GM23338 (cell line): ENCODE measurements around the gene NHS. TPM values are rescaled to one million over a fixed set of nuclear protein-coding genes. Genes with fewer than 3 reads are reported as not detected.

Experiments
- ATAC-seq: fragments of 200-7000 bp; cut with Tn5 transposase; 3 replicates; pipeline ENCODE4 v1.9.1; 2020
- DNase-seq: peaks from one replicate; pipeline ENCODE4 v3.0.0-alpha.2; 2015; ENCODE audit warnings: low spot score
- H2AFZ ChIP-seq: fragments of 200-600 bp; sonication (generic); 2 replicates; pipeline ENCODE4 v1.8.0; 2016; ENCODE audit warnings: antibody characterized with exemption, mild to moderate bottlenecking, moderate library complexity
- H3F3A ChIP-seq: fragments of 200-600 bp; sonication (generic); replicated peaks from 2 replicates; pipeline ENCODE4 v1.8.0; 2017; ENCODE audit warnings: antibody characterized with exemption, mixed run types, low read depth
- H3K27ac ChIP-seq: fragments of 200-600 bp; sonication (generic); 2 replicates; pipeline ENCODE4 v1.6.1; 2016; ENCODE audit warnings: low read depth
- H3K27me3 ChIP-seq: fragments of 200-600 bp; sonication (generic); 2 replicates; pipeline ENCODE4 v1.8.0; 2016; ENCODE audit warnings: mild to moderate bottlenecking, mixed run types, moderate library complexity; ENCODE audit not compliant: insufficient read depth
- H3K36me3 ChIP-seq: fragments of 200-600 bp; sonication (generic); 2 replicates; pipeline ENCODE4 v1.8.0; 2016; ENCODE audit warnings: mild to moderate bottlenecking; ENCODE audit not compliant: insufficient read depth
- H3K4me1 ChIP-seq: fragments of 200-600 bp; sonication (generic); 2 replicates; pipeline ENCODE4 v1.8.0; 2016; ENCODE audit warnings: mild to moderate bottlenecking, moderate library complexity; ENCODE audit not compliant: insufficient read depth
- H3K4me2 ChIP-seq: fragments of 200-600 bp; sonication (generic); 2 replicates; pipeline ENCODE4 v1.7.1; 2017; ENCODE audit warnings: mixed run types
- H3K4me3 ChIP-seq: fragments of 200-600 bp; sonication (generic); 2 replicates; pipeline ENCODE4 v1.6.1; 2016; ENCODE audit warnings: mixed run types
- H3K79me2 ChIP-seq: fragments of 200-600 bp; sonication (generic); replicated peaks from 2 replicates; pipeline ENCODE4 v1.8.0; 2017; ENCODE audit warnings: mild to moderate bottlenecking; ENCODE audit not compliant: insufficient read depth
- H3K9me2 ChIP-seq: fragments of 200-600 bp; sonication (generic); 2 replicates; pipeline ENCODE4 v1.8.0; 2017; ENCODE audit not compliant: insufficient read depth
- H4K20me1 ChIP-seq: fragments of 200-600 bp; sonication (generic); replicated peaks from 2 replicates; pipeline ENCODE4 v1.8.0; 2017; ENCODE audit warnings: mild to moderate bottlenecking; ENCODE audit not compliant: insufficient read depth
- H3K27ac Mint-ChIP-seq: 2 replicates; pipeline ENCODE4 v1.8.0; 2020; ENCODE audit warnings: inconsistent platforms, mild to moderate bottlenecking, moderate library complexity, mixed read lengths
- H3K27me3 Mint-ChIP-seq: 3 replicates; pipeline ENCODE4 v1.8.0; 2022; ENCODE audit warnings: low read depth, mild to moderate bottlenecking, moderate library complexity, mixed read lengths, inconsistent platforms; ENCODE audit not compliant: insufficient read depth, poor library complexity
- H3K36me3 Mint-ChIP-seq: 3 replicates; pipeline ENCODE4 v1.8.0; 2021; ENCODE audit warnings: low read depth, mild to moderate bottlenecking, inconsistent platforms, moderate library complexity, mixed read lengths
- H3K4me1 Mint-ChIP-seq: 3 replicates; pipeline ENCODE4 v1.8.0; 2020; ENCODE audit warnings: mild to moderate bottlenecking, inconsistent platforms, mixed read lengths
- H3K4me3 Mint-ChIP-seq: 3 replicates; pipeline ENCODE4 v1.8.0; 2021; ENCODE audit warnings: moderate library complexity, mild to moderate bottlenecking, inconsistent platforms, mixed read lengths
- H3K9me3 Mint-ChIP-seq: 3 replicates; pipeline ENCODE4 v1.8.0; 2020; ENCODE audit warnings: moderate library complexity, mild to moderate bottlenecking, inconsistent platforms, mixed read lengths
- CREB1 ChIP-seq: fragments of 250-450 bp; sonication (Bioruptor Pico); IDR thresholded peaks from 2 replicates; pipeline ENCODE4 v1.5.0; 2020; ENCODE audit warnings: low read depth, mild to moderate bottlenecking, moderate library complexity
- EZH2 ChIP-seq: fragments of 200-600 bp; sonication (generic); IDR thresholded peaks from one replicate; pipeline ENCODE4 v1.8.0; 2017; ENCODE audit warnings: antibody characterized with exemption, mild to moderate bottlenecking, low read depth; ENCODE audit not compliant: unreplicated experiment
- EZH2phosphoT487 ChIP-seq: fragments of 200-600 bp; sonication (generic); IDR thresholded peaks from one replicate; pipeline ENCODE4 v1.8.1; 2018; ENCODE audit warnings: antibody characterized with exemption; ENCODE audit not compliant: unreplicated experiment
- JUNB ChIP-seq: IDR thresholded peaks from one replicate; pipeline ENCODE4 v1.6.1; 2016; ENCODE audit warnings: antibody characterized with exemption; ENCODE audit not compliant: unreplicated experiment
- POLR2AphosphoS5 ChIP-seq: IDR thresholded peaks from 2 replicates; pipeline ENCODE4 v1.6.1; 2016; ENCODE audit warnings: antibody characterized with exemption, low read depth
- STAT1 ChIP-seq: IDR thresholded peaks from one replicate; pipeline ENCODE4 v1.6.1; 2016; ENCODE audit warnings: antibody characterized with exemption; ENCODE audit not compliant: unreplicated experiment
- ZNF114 ChIP-seq: fragments of 250-450 bp; sonication (Bioruptor Pico); IDR thresholded peaks from 2 replicates; pipeline ENCODE4 v1.5.0; 2020; ENCODE audit warnings: mild to moderate bottlenecking, moderate library complexity
- ZNF331 ChIP-seq: fragments of 250-450 bp; sonication (Bioruptor Pico); IDR thresholded peaks from 2 replicates; pipeline ENCODE4 v1.5.0; 2020; ENCODE audit warnings: low read depth, mild to moderate bottlenecking, moderate library complexity
- polyA plus RNA-seq: library from polyadenylated mRNA; unstranded; fragments of >200 nt; fragmentation: Nextera tagmentation; extraction: Ambion mirVana; gene quantifications from 2 replicates; pipeline ENCODE4 v1.2.1, GENCODE V29; 2016
- total RNA-seq: library from RNA; depleted of rRNA; stranded (reverse); fragments of >200 nt; shearing (Covaris generic); gene quantifications from 2 replicates; pipeline ENCODE4 v1.2.3, GENCODE V29; 2014
- TF ChIP-seq, protein P1 (sequence below): fragments of 250-450 bp; sonication (Bioruptor Pico); IDR thresholded peaks from 2 replicates; pipeline ENCODE4 v1.5.0; 2020; ENCODE audit warnings: mild to moderate bottlenecking, moderate library complexity

The NHS gene
- total and polyA plus RNA-seq, 2 experiments from 2014 or later = 1.8 to 8.2 TPM

DNA sequence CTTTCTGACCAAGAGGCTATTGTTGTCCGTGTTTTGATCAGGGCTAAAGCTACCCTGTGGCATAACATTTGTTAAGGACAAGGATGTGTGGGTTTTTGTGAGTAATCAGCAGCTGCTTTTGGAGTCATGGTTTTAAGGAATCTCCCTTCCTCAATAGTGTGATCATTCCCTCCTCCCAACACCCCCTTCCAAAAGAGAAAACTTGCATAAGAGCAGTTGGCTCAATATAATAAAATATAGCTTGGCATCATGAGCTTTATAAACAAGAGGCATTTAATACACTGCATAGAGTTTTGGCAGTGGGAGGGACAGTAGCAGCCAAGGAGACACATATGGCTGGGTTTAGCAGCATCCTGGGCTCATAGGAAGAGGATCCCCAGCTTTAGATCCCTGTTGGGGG is 84.7 kb downstream of the NHS start:
- Histone ChIP-seq H4K20me1 (no peaks in the 10 kb centered on the region), H3F3A (no peaks in the 10 kb centered on the region), H3K4me2 (no peak overlapping the region), H3K27me3 (no peaks in the 10 kb centered on the region), H3K4me1 (no peaks in the 10 kb centered on the region; the same call in 1 of the 2 replicates), H2AFZ (no peak overlapping the region), H3K9me2 (no peaks in the 10 kb centered on the region), H3K36me3 (no peaks in the 10 kb centered on the region), H3K27ac (no peak overlapping the region), H3K79me2 (no peaks in the 10 kb centered on the region), H3K4me3 (no peak overlapping the region)
- Mint-ChIP-seq H3K4me3 (no peak overlapping the region), H3K4me1 (peaks cover 41% of the 10 kb centered on the region), H3K27ac (no peak overlapping the region), H3K36me3 (no peaks in the 10 kb centered on the region), H3K9me3 (no peaks in the 10 kb centered on the region), H3K27me3 (peaks cover 2% of the 10 kb centered on the region)
- DNase-seq = no peak
- no peak for ATAC-seq
- TF ChIP-seq, protein P1, sequence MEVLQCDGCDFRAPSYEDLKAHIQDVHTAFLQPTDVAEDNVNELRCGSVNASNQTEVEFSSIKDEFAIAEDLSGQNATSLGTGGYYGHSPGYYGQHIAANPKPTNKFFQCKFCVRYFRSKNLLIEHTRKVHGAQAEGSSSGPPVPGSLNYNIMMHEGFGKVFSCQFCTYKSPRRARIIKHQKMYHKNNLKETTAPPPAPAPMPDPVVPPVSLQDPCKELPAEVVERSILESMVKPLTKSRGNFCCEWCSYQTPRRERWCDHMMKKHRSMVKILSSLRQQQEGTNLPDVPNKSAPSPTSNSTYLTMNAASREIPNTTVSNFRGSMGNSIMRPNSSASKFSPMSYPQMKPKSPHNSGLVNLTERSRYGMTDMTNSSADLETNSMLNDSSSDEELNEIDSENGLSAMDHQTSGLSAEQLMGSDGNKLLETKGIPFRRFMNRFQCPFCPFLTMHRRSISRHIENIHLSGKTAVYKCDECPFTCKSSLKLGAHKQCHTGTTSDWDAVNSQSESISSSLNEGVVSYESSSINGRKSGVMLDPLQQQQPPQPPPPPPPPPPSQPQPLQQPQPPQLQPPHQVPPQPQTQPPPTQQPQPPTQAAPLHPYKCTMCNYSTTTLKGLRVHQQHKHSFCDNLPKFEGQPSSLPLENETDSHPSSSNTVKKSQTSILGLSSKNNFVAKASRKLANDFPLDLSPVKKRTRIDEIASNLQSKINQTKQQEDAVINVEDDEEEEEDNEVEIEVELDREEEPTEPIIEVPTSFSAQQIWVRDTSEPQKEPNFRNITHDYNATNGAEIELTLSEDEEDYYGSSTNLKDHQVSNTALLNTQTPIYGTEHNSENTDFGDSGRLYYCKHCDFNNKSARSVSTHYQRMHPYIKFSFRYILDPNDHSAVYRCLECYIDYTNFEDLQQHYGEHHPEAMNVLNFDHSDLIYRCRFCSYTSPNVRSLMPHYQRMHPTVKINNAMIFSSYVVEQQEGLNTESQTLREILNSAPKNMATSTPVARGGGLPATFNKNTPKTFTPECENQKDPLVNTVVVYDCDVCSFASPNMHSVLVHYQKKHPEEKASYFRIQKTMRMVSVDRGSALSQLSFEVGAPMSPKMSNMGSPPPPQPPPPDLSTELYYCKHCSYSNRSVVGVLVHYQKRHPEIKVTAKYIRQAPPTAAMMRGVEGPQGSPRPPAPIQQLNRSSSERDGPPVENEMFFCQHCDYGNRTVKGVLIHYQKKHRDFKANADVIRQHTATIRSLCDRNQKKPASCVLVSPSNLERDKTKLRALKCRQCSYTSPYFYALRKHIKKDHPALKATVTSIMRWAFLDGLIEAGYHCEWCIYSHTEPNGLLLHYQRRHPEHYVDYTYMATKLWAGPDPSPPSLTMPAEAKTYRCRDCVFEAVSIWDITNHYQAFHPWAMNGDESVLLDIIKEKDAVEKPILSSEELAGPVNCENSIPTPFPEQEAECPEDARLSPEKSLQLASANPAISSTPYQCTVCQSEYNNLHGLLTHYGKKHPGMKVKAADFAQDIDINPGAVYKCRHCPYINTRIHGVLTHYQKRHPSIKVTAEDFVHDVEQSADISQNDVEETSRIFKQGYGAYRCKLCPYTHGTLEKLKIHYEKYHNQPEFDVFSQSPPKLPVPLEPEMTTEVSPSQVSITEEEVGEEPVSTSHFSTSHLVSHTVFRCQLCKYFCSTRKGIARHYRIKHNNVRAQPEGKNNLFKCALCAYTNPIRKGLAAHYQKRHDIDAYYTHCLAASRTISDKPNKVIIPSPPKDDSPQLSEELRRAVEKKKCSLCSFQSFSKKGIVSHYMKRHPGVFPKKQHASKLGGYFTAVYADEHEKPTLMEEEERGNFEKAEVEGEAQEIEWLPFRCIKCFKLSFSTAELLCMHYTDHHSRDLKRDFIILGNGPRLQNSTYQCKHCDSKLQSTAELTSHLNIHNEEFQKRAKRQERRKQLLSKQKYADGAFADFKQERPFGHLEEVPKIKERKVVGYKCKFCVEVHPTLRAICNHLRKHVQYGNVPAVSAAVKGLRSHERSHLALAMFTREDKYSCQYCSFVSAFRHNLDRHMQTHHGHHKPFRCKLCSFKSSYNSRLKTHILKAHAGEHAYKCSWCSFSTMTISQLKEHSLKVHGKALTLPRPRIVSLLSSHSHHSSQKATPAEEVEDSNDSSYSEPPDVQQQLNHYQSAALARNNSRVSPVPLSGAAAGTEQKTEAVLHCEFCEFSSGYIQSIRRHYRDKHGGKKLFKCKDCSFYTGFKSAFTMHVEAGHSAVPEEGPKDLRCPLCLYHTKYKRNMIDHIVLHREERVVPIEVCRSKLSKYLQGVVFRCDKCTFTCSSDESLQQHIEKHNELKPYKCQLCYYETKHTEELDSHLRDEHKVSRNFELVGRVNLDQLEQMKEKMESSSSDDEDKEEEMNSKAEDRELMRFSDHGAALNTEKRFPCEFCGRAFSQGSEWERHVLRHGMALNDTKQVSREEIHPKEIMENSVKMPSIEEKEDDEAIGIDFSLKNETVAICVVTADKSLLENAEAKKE (CRISPR knock-in tag) = no peak
- TF ChIP-seq EZH2phosphoT487 = no peak
- no peak for TF ChIP-seq CREB1 (CRISPR knock-in tag)
- TF ChIP-seq JUNB = no peak
- no peak for TF ChIP-seq ZNF331
- TF ChIP-seq EZH2 = no peak
- TF ChIP-seq STAT1 = no peak

DNA sequence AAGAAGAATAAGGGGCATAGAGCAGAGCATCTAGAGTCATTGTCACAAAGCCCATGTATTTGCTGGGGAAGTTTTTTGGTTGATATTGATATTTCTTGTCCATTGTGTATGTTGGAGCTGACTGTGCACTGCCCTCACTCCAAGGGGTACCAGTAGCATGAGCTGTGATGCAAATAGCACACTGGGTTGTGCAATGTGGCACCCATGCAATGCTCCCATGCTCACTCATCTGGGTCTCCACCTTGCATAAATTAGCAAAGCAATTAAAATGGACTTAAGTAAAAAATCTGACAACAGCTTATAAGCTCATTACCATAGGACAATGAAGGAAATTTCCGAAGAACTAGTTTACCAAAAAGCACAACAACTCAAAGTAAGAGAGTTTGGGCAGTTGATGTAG is 87.9 kb downstream of the NHS start:
- Mint-ChIP-seq H3K36me3 (no peaks in the 10 kb centered on the region), H3K4me1 (peaks cover 28% of the 10 kb centered on the region), H3K4me3 (no peak overlapping the region), H3K27ac (no peak overlapping the region), H3K9me3 (no peaks in the 10 kb centered on the region), H3K27me3 (peaks cover 2% of the 10 kb centered on the region)
- H3K4me2 ChIP-seq = no peak overlapping the region
- no peak for DNase-seq
- no peaks in the 10 kb centered on the region for H3K36me3 ChIP-seq
- no peaks in the 10 kb centered on the region for H3K27me3 ChIP-seq
- H3K4me3 ChIP-seq = no peak overlapping the region
- H2AFZ ChIP-seq = no peak overlapping the region
- H3F3A ChIP-seq = no peaks in the 10 kb centered on the region
- no peaks in the 10 kb centered on the region for H4K20me1 ChIP-seq
- no peaks in the 10 kb centered on the region; the same call in 1 of the 2 replicates for H3K4me1 ChIP-seq
- H3K27ac ChIP-seq = no peak overlapping the region
- H3K9me2 ChIP-seq = no peaks in the 10 kb centered on the region
- ATAC-seq = no peak
- no peaks in the 10 kb centered on the region for H3K79me2 ChIP-seq
- TF ChIP-seq ZNF331 = no peak
- TF ChIP-seq EZH2phosphoT487 = no peak
- TF ChIP-seq CREB1 (CRISPR knock-in tag) = no peak
- no peak for TF ChIP-seq ZNF114 (CRISPR knock-in tag)
- no peak for TF ChIP-seq POLR2AphosphoS5
